Measurements from ENCODE around the gene IL34.

IL34 gene

GRCh38 chr16:70644763-70645597, 1.4 kb upstream of the IL34 start:
- Mint-ChIP-seq H3K9me3 (no peaks in the 10 kb centered on the region), H3K4me3 (no peak overlapping the region), H3K36me3 (no peaks in the 10 kb centered on the region), H3K27me3 (peaks cover 15% of the 10 kb centered on the region), H3K4me1 (no peaks in the 10 kb centered on the region), H3K27ac (peak overlapping the region; percentile 39)
- DNase-seq (ENCODE audit: low spot score in 2 of 2) (no peak), ATAC-seq (ENCODE audit: low read depth) (no peak)

DNA sequence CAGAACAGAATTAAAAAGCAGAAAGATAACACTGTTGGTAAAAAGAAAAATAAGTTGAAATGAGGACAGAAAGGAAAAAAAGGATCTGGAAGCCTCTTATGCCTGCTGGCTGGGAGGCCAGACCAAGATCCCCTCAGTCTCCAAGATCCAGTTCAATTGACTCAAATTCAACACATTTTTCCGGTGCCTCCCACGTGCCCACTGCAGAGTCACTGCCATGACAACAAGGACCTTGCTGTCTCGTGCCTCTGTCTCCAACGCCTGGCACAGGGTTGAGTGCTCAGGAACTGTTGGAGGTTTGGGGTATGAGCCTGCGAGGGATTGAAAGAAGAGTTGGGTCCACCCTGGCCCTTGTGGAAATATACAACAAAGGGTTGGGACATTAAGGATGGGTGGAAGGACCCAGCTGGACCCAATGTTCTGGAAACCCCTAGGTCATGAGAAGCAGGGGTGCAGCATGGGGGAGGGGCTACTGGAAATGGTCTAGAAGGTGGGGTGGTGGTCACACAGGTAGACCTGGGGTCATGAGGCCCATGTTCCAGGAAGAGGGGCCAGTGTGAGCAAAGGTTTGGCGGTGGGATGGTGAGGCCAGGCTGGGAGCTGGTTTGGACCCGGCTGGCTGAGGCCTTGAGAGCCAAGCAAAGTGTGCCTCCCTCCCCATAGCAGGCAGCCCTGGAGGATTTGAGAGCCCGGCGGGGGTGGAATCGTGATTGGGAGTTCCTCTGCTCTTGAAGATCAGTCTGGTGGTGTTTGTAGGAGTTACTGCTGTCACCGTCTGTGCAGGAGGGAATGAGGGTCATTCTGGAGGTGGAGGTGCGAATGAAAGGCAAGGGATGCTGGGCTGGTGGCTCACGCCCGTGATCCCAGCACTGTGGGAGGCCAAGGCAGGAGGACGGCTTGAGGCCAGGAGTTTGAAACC, 1.3 kb downstream of the IL34 start:
- Mint-ChIP-seq H3K36me3 (no peaks in the 10 kb centered on the region), H3K4me1 (no peaks in the 10 kb centered on the region), H3K27ac (no peak overlapping the region), H3K4me3 (no peak overlapping the region), H3K9me3 (no peaks in the 10 kb centered on the region), H3K27me3 (peaks cover 11% of the 10 kb centered on the region)
- DNase-seq (ENCODE audit: low spot score in 2 of 2), result no peak
- no peak for ATAC-seq (ENCODE audit: low read depth)

DNA sequence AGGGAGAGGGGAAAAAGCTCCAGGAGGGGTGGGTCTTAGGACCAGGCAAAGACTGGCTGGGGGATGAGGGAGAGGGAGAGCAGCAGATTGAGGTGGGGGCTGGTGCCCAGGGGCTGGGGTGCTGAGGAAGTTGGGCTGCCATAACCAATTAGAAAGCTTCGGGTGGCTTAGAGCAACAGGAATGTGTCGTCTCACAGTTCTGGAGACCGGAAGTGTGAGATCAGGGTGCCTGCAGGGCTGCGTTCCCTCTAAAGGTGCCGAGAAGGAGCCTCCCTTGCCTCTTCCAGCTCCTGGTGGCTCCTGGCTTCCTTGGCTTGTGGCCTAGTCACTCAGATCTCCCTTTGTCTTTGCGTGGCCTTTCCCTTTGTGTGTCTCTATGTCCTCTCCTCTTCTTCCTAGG, 2.2 kb downstream of the IL34 start:
- no peak for DNase-seq (ENCODE audit: low spot score in 2 of 2)
- H3K27me3 Mint-ChIP-seq, result peaks cover 10% of the 10 kb centered on the region
- H3K27ac Mint-ChIP-seq, result no peak overlapping the region
- H3K4me1 Mint-ChIP-seq, result peaks cover under 1% of the 10 kb centered on the region
- no peak overlapping the region for H3K4me3 Mint-ChIP-seq
- no peaks in the 10 kb centered on the region for H3K9me3 Mint-ChIP-seq
- no peak for ATAC-seq (ENCODE audit: low read depth)
- H3K36me3 Mint-ChIP-seq, result no peaks in the 10 kb centered on the region

DNA sequence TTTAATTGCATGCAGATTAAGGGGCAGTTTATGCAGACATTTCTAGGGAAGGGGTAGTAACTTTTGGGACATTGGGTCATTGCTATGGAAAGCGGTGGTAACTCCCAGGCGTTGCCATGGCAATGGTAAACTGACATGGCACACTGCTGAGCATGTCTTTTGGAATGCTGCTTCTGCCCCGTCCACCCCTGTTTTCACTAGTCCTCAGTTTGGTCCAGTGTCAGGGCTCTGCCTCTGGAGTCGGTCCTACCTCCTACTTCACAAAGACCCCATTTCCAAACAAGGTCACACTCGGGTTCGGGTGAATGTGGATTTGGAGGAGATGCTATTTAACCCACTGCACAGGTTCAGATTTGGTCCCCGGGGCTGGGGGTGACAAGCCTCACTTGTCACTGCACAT, 2.9 kb downstream of the IL34 start:
- DNase-seq (ENCODE audit: low spot score in 2 of 2) (no peak), ATAC-seq (ENCODE audit: low read depth) (no peak)
- Mint-ChIP-seq H3K36me3 (no peaks in the 10 kb centered on the region), H3K27me3 (peaks cover 12% of the 10 kb centered on the region), H3K9me3 (no peaks in the 10 kb centered on the region), H3K4me1 (peaks cover 4% of the 10 kb centered on the region), H3K4me3 (no peak overlapping the region), H3K27ac (no peak overlapping the region)

DNA sequence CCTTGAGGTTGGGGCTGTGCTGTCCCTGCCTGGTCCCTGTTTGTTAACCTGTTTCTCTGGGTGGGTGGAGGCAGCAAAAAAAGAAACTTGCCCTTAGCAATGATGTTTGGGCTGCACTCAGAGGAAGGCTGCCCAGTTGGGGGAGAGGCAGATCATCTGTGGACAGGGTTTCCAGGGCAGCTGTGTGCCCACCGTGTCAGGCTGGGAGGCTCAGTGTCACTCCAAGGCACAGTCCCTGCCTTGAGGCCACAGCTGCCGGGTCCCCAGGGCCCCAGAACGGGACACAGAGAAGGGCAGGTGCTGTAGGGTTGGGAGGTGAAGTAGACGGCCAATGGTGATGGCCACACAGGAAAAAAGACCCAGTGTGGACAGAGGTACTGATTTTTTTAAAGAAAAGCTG, 3.9 kb downstream of the IL34 start:
- peaks cover 9% of the 10 kb centered on the region for H3K27me3 Mint-ChIP-seq
- no peaks in the 10 kb centered on the region for H3K9me3 Mint-ChIP-seq
- H3K27ac Mint-ChIP-seq, result no peak overlapping the region
- H3K4me3 Mint-ChIP-seq, result no peak overlapping the region
- ATAC-seq (ENCODE audit: low read depth), result no peak
- no peaks in the 10 kb centered on the region for H3K36me3 Mint-ChIP-seq
- no peak for DNase-seq (ENCODE audit: low spot score in 2 of 2)
- peaks cover 4% of the 10 kb centered on the region for H3K4me1 Mint-ChIP-seq

DNA sequence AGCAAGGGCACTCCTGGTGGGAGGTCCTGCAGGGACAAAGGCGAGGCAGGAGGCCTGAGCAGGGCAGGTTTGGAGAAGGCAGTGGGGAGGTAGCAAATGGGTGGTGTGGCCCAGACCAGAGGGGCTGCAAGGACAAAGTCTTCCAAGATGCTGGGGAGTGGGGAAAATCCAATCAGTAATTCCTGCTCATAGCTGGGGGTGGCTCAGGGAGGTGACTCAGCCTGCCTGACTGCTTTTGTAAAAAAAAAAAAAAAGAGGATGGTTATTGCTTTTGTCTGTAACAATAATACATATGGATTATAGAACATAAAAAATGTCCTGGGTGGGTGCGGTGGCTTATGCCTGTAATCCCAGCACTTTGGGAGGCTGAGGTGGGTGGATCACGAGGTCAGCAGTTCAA, 5.2 kb downstream of the IL34 start:
- DNase-seq (ENCODE audit: low spot score in 2 of 2), result no peak
- no peak overlapping the region for H3K27ac Mint-ChIP-seq

DNA sequence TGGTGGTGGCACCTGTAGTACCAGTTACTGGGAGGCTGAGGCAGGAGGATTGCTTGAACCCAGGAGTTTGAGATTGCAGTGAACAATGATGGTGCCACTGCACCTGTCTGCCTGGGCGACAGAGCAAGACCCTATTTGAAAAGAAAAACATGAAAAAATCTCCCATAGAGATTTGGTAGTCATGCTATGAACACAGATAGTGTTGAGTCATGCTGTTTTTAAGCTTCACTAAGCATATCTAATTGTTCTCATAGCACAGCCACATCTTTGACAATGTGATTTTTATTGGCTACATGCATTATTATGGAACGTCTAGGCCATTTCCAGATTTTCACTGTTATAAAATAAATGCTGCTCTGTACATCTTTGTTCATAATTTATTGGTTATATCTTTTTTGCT, 6.0 kb downstream of the IL34 start:
- Mint-ChIP-seq H3K27ac (no peak overlapping the region), H3K4me1 (peaks cover 4% of the 10 kb centered on the region), H3K36me3 (no peaks in the 10 kb centered on the region), H3K27me3 (peaks cover 11% of the 10 kb centered on the region), H3K9me3 (no peaks in the 10 kb centered on the region), H3K4me3 (no peak overlapping the region)
- DNase-seq (ENCODE audit: low spot score in 2 of 2) (no peak), ATAC-seq (ENCODE audit: low read depth) (no peak)

More for the DNA sequence above, 5.2 kb downstream of the IL34 start:
- Mint-ChIP-seq H3K4me1 (peaks cover 4% of the 10 kb centered on the region), H3K9me3 (no peaks in the 10 kb centered on the region), H3K4me3 (no peak overlapping the region), H3K27me3 (peaks cover 9% of the 10 kb centered on the region), H3K36me3 (no peaks in the 10 kb centered on the region)
- ATAC-seq (ENCODE audit: low read depth), result no peak

DNA sequence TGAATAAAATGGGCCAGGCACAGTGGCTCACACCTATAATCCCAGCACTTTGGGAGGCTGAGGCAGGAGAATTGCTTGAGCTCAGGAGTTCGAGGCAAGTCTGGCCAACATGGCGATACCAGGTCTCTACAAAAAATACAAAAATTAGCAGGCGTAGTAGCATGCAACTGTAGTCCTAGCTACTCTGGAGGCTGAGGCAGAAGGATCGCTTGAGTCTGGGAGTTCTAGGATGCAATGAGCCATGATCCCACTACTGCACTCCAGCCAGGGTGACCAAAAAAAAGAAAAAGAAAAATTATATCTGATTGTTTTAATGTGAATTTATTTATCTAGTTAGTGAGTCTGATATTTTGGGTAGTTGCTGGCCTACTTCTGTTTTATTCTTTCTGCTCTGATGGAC, 7.0 kb downstream of the IL34 start:
- Mint-ChIP-seq H3K27ac (no peak overlapping the region), H3K36me3 (no peaks in the 10 kb centered on the region), H3K9me3 (no peaks in the 10 kb centered on the region), H3K27me3 (peaks cover 5% of the 10 kb centered on the region), H3K4me3 (no peak overlapping the region), H3K4me1 (peaks cover 4% of the 10 kb centered on the region)
- no peak for DNase-seq (ENCODE audit: low spot score in 2 of 2)
- no peak for ATAC-seq (ENCODE audit: low read depth)

- peak overlapping the region; percentile 58 for H3K4me3 Mint-ChIP-seq
- no peaks in the 10 kb centered on the region for H3K9me3 Mint-ChIP-seq
- H3K36me3 Mint-ChIP-seq, result no peaks in the 10 kb centered on the region
- ATAC-seq (ENCODE audit: low read depth) (peak; percentile 78), DNase-seq (ENCODE audit: low spot score in 2 of 2) (peak; percentile 78 to 89)
- peaks cover 5% of the 10 kb centered on the region for H3K27me3 Mint-ChIP-seq
- H3K4me1 Mint-ChIP-seq, result peaks cover 4% of the 10 kb centered on the region
- H3K27ac Mint-ChIP-seq, result no peak overlapping the region
These were observed 7.7 kb downstream of the IL34 start for GRCh38 chr16:70653809-70654771.

DNA sequence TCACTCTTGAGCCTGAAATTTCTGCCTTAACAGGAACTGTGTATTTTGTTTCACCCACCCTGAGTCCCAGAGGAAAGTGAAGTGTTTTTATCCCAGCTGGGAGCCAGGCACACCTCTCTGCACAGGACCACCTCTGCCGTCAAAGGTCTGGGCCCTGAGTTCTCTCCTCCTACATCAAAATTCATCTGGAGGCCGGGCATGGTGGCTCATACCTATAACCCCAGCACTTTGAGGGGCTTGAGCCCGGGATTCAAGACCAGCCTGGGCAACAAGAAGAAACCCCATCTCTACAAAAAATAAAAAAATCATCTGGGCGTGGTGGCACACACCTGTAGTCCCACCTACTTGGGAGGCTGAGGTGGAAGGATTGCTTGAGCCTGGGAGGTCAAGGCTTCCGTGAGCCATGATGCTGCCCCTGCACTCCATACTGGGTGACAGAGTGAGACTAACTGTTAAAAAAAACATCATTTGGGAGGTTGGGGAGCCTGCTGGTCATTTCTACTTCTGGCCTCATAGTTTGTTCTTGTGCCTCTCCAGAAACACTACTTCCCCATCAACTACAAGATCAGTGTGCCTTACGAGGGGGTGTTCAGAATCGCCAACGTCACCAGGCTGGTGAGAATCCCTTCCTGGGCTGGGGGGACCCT, 9.8 kb downstream of the IL34 start:
- no peak for ATAC-seq (ENCODE audit: low read depth)
- Mint-ChIP-seq H3K27ac (no peak overlapping the region), H3K9me3 (no peaks in the 10 kb centered on the region), H3K36me3 (no peaks in the 10 kb centered on the region), H3K4me3 (no peak overlapping the region), H3K27me3 (peaks cover 7% of the 10 kb centered on the region), H3K4me1 (peaks cover 4% of the 10 kb centered on the region)
- no peak for DNase-seq (ENCODE audit: low spot score in 2 of 2)

DNA sequence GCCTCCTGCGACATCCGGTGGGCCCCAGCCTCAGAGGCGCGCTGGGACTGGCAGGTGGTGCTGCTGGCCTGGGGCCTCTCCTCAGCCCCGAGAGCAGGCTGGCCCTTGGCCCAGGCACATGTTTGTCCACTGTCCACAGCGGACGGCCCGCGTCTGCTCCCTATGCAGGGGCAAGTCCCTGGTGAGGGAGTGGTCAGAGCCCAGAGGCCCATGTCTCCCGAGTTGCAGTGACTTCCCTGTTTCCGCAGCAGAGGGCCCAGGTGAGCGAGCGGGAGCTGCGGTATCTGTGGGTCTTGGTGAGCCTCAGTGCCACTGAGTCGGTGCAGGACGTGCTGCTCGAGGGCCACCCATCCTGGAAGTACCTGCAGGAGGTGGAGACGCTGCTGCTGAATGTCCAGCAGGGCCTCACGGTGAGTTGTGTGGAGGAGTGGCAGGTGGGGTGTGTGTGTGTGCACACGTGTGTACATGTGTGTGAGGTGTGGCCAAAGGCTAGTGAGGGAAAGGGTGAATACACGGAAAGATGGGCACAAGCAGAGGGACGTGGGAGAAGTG, 10.4 kb downstream of the IL34 start:
- H3K9me3 Mint-ChIP-seq, result no peaks in the 10 kb centered on the region
- ATAC-seq (ENCODE audit: low read depth) (no peak), DNase-seq (ENCODE audit: low spot score in 2 of 2) (no peak)
- no peaks in the 10 kb centered on the region for H3K36me3 Mint-ChIP-seq
- peaks cover 4% of the 10 kb centered on the region for H3K4me1 Mint-ChIP-seq
- H3K27ac Mint-ChIP-seq, result no peak overlapping the region
- H3K4me3 Mint-ChIP-seq, result no peak overlapping the region
- peaks cover 7% of the 10 kb centered on the region for H3K27me3 Mint-ChIP-seq

- Mint-ChIP-seq H3K4me1 (peaks cover 4% of the 10 kb centered on the region), H3K27ac (no peak overlapping the region), H3K36me3 (no peaks in the 10 kb centered on the region), H3K27me3 (peaks cover 7% of the 10 kb centered on the region), H3K9me3 (no peaks in the 10 kb centered on the region), H3K4me3 (no peak overlapping the region)
- ATAC-seq (ENCODE audit: low read depth), result no peak
- DNase-seq (ENCODE audit: low spot score in 2 of 2), result no peak
These were observed 11.6 kb downstream of the IL34 start for GRCh38 chr16:70657956-70658355.

- H3K27ac Mint-ChIP-seq, result no peak overlapping the region
- H3K9me3 Mint-ChIP-seq, result no peaks in the 10 kb centered on the region
- peaks cover 5% of the 10 kb centered on the region for H3K27me3 Mint-ChIP-seq
- no peak for ATAC-seq (ENCODE audit: low read depth)
- H3K36me3 Mint-ChIP-seq, result no peaks in the 10 kb centered on the region
- no peak for DNase-seq (ENCODE audit: low spot score in 2 of 2)
- peaks cover under 1% of the 10 kb centered on the region for H3K4me1 Mint-ChIP-seq
- H3K4me3 Mint-ChIP-seq, result no peak overlapping the region
These were observed 12.6 kb downstream of the IL34 start for GRCh38 chr16:70658921-70659320.
